GM12878 (cell line): ENCODE results near the gene IL19. TPM values are rescaled to one million over a fixed set of nuclear protein-coding genes. Genes with fewer than 3 reads are reported as not detected.

Experiments
- ATF7 ChIP-seq: fragments of 450-650 bp; IDR thresholded peaks from 2 replicates; pipeline ENCODE4 v1.6.1; 2016; ENCODE audit warnings: low read depth, mild to moderate bottlenecking
- CUX1 ChIP-seq: IDR thresholded peaks from 2 replicates; pipeline ENCODE4 v1.6.1; 2012; ENCODE audit warnings: improper control_type of control experiment, low read depth, low read length; ENCODE audit not compliant: insufficient replicate concordance
- EED ChIP-seq: sonication (generic); IDR thresholded peaks from 2 replicates; pipeline ENCODE4 v1.6.1; 2016; ENCODE audit warnings: antibody characterized with exemption, low read depth
- FOS ChIP-seq: IDR thresholded peaks from 3 replicates; pipeline ENCODE4 v1.6.1; 2011; ENCODE audit warnings: borderline replicate concordance; ENCODE audit not compliant: insufficient read length; ENCODE audit errors: extremely low read depth
- JUNB ChIP-seq: IDR thresholded peaks from 2 replicates; pipeline ENCODE4 v1.6.1; 2016; ENCODE audit warnings: antibody characterized with exemption, mild to moderate bottlenecking
- NFIC ChIP-seq: IDR thresholded peaks from 2 replicates; pipeline ENCODE4 v1.6.1; 2012; ENCODE audit warnings: low read depth, mild to moderate bottlenecking, inconsistent platforms, low read length, moderate library complexity
- PBX3 ChIP-seq: IDR thresholded peaks from 2 replicates; pipeline ENCODE4 v1.6.1; 2011; ENCODE audit warnings: mild to moderate bottlenecking, low read depth, low read length, moderate library complexity; ENCODE audit not compliant: insufficient replicate concordance
- RAD21 ChIP-seq: IDR thresholded peaks from 2 replicates; pipeline ENCODE4 v1.6.1; 2011; ENCODE audit warnings: mild to moderate bottlenecking, low read depth, low read length, moderate library complexity; ENCODE audit not compliant: insufficient read depth
- RCOR1 ChIP-seq: conservative IDR thresholded peaks from 2 replicates; pipeline ENCODE4 v1.6.1; 2012; ENCODE audit warnings: low read depth, low read length, improper control_type of control experiment
- RUNX3 ChIP-seq: IDR thresholded peaks from 2 replicates; pipeline ENCODE4 v1.6.1; 2012; ENCODE audit warnings: low read length, inconsistent platforms
- SMAD5 ChIP-seq: IDR thresholded peaks from 2 replicates; pipeline ENCODE4 v1.6.1; 2016; ENCODE audit warnings: antibody characterized with exemption, low read depth
- SREBF1 ChIP-seq: IDR thresholded peaks from 2 replicates; pipeline ENCODE4 v1.6.1; 2012; ENCODE audit warnings: mild to moderate bottlenecking, low read length
- TBL1XR1 ChIP-seq: IDR thresholded peaks from 2 replicates; pipeline ENCODE4 v1.6.1; 2012; ENCODE audit warnings: low read depth, low read length, improper control_type of control experiment
- WRNIP1 ChIP-seq: IDR thresholded peaks from 2 replicates; pipeline ENCODE4 v1.6.1; 2011; ENCODE audit warnings: low read depth, low read length, improper control_type of control experiment, borderline replicate concordance
- ZNF217 ChIP-seq: fragments of 450-650 bp; IDR thresholded peaks from 2 replicates; pipeline ENCODE4 v1.6.1; 2017; ENCODE audit warnings: antibody characterized with exemption, mild to moderate bottlenecking
- polyA plus RNA-seq, 11 experiments: library from polyadenylated mRNA; depleted of rRNA in 4 of 11; unstranded in 6 of 11; stranded (reverse) in 5 of 11; fragments of >200 nt; fragmentation: Nextera tagmentation in 4 of 11; fragmentation: Illumina TruSeq in 1 of 11; extraction: Ambion mirVana in 4 of 11; extraction: Trizol in 1 of 11; gene quantifications; 1 replicate in 1 of 11; 2 replicates in 10 of 11; pipeline versions ENCODE4 v1.2.1 to v1.2.3, GENCODE V29; 2011 to 2016; ENCODE audit warnings: inconsistent platforms in 2 of 11, missing spikeins in 2 of 11, low read depth in 1 of 11
- total RNA-seq, 4 experiments: library from RNA; depleted of rRNA in 3 of 4; stranded (reverse); fragments of >200 nt in 3 of 4; fragmentation: Illumina TruSeq in 1 of 4; extraction: Trizol in 1 of 4; gene quantifications; 2 replicates each; pipeline versions ENCODE4 v1.2.1 to v1.2.3, GENCODE V29; 2013 to 2021

The IL19 gene
- total and polyA plus RNA-seq, 10 of the 15 experiments (the other 5 are each of a cell fraction or from before 2014, with no cell fraction given) = 0.10 to 0.73 (median 0.28) TPM; not detected in 6

- TF ChIP-seq TBL1XR1 (no peak), JUNB (no peak), RCOR1 (no peak), NFIC (peak; percentile 19; the same call in 1 of the 2 replicates), RAD21 (no peak), FOS (no peak), SMAD5 (no peak), EED (0 out of 2 replicates have a peak, but pooled peaks have one; percentile 31), RUNX3 (peak; percentile 51), SREBF1 (no peak), ATF7 (no peak), PBX3 (no peak), ZNF217 (no peak), CUX1 (no peak), WRNIP1 (no peak)
Observed at GRCh38 chr1:206794294-206794908, 23.8 kb downstream of the IL19 start (continued).
